ENCODE measurements around the gene SMIM38. TPM values are rescaled to one million over a fixed set of nuclear protein-coding genes. Genes with fewer than 3 reads are reported as not detected.
"Not testable (repeated sequence)": the region's sequence is repeated elsewhere in the genome, so short reads cannot be mapped to it uniquely, and the experiment has no call there.

Gene SMIM38
- total RNA-seq, 1 donor from 2014 or later = 0.32 TPM

GRCh38 chr11:69144316-69145049 is 11.3 kb upstream of the SMIM38 start:
- no peak for DNase-seq
- H3K36me3 Mint-ChIP-seq (ENCODE audit: unreplicated experiment) = peaks cover 19% of the 10 kb centered on the region
- H3K27me3 Mint-ChIP-seq (ENCODE audit: unreplicated experiment) = no peaks in the 10 kb centered on the region
- no peaks in the 10 kb centered on the region for H3K4me1 Mint-ChIP-seq (ENCODE audit: low read depth, unreplicated experiment)
- no peak overlapping the region for H3K4me3 Mint-ChIP-seq (ENCODE audit: unreplicated experiment)
- peaks cover 9% of the 10 kb centered on the region for H3K9me3 Mint-ChIP-seq (ENCODE audit: unreplicated experiment)
- TF ChIP-seq CTCF (IDR thresholded peaks at IDR 0.05; ENCODE audit: partially characterized antibody, unreplicated experiment) = no peak
- no peak overlapping the region for H3K27ac Mint-ChIP-seq (ENCODE audit: unreplicated experiment)

GRCh38 chr11:69145050-69145380 is 10.7 kb upstream of the SMIM38 start:
- DNase-seq = no peak
- TF ChIP-seq CTCF (IDR thresholded peaks at IDR 0.05; ENCODE audit: partially characterized antibody, unreplicated experiment) = no peak
- Mint-ChIP-seq H3K36me3 (ENCODE audit: unreplicated experiment) (peaks cover 18% of the 10 kb centered on the region), H3K4me3 (ENCODE audit: unreplicated experiment) (no peak overlapping the region), H3K4me1 (ENCODE audit: low read depth, unreplicated experiment) (no peaks in the 10 kb centered on the region), H3K27ac (ENCODE audit: unreplicated experiment) (no peak overlapping the region), H3K9me3 (ENCODE audit: unreplicated experiment) (peaks cover 10% of the 10 kb centered on the region), H3K27me3 (ENCODE audit: unreplicated experiment) (no peaks in the 10 kb centered on the region)

GRCh38 chr11:69148377-69148762 is 7.4 kb upstream of the SMIM38 start:
- Mint-ChIP-seq H3K36me3 (ENCODE audit: unreplicated experiment) (peaks cover 20% of the 10 kb centered on the region), H3K27me3 (ENCODE audit: unreplicated experiment) (no peaks in the 10 kb centered on the region), H3K9me3 (ENCODE audit: unreplicated experiment) (peaks cover 14% of the 10 kb centered on the region), H3K4me1 (ENCODE audit: low read depth, unreplicated experiment) (peaks cover 1% of the 10 kb centered on the region), H3K4me3 (ENCODE audit: unreplicated experiment) (no peak overlapping the region), H3K27ac (ENCODE audit: unreplicated experiment) (no peak overlapping the region)
- TF ChIP-seq CTCF (IDR thresholded peaks at IDR 0.05; ENCODE audit: partially characterized antibody, unreplicated experiment) = no peak
- DNase-seq = no peak

- Mint-ChIP-seq H3K4me1 (ENCODE audit: low read depth, unreplicated experiment) (peaks cover 1% of the 10 kb centered on the region), H3K9me3 (ENCODE audit: unreplicated experiment) (peaks cover 16% of the 10 kb centered on the region), H3K36me3 (ENCODE audit: unreplicated experiment) (peaks cover 20% of the 10 kb centered on the region), H3K27me3 (ENCODE audit: unreplicated experiment) (no peaks in the 10 kb centered on the region), H3K4me3 (ENCODE audit: unreplicated experiment) (no peak overlapping the region), H3K27ac (ENCODE audit: unreplicated experiment) (no peak overlapping the region)
- TF ChIP-seq CTCF (IDR thresholded peaks at IDR 0.05; ENCODE audit: partially characterized antibody, unreplicated experiment) = no peak
- no peak for DNase-seq
These were observed 6.9 kb upstream of the SMIM38 start for GRCh38 chr11:69148806-69149205.

GRCh38 chr11:69149338-69150045 is 6.2 kb upstream of the SMIM38 start:
- not testable (repeated sequence) for DNase-seq; H3K4me1 Mint-ChIP-seq (ENCODE audit: low read depth, unreplicated experiment); H3K27ac Mint-ChIP-seq (ENCODE audit: unreplicated experiment); H3K4me3 Mint-ChIP-seq (ENCODE audit: unreplicated experiment); H3K27me3 Mint-ChIP-seq (ENCODE audit: unreplicated experiment)
- peaks cover 20% of the 10 kb centered on the region for H3K36me3 Mint-ChIP-seq (ENCODE audit: unreplicated experiment)
- H3K9me3 Mint-ChIP-seq (ENCODE audit: unreplicated experiment) = peaks cover 14% of the 10 kb centered on the region

Measured in glutamatergic neuron (in vitro differentiated cells).